B cell (primary cell): ENCODE results near the gene RAB27A. TPM values are rescaled to one million over a fixed set of nuclear protein-coding genes. Genes with fewer than 3 reads are reported as not detected.

Source experiments
- ATAC-seq: fragments of 200-7000 bp; cut with Tn5 transposase; one replicate; pipeline ENCODE4 v1.10.0; 2021; ENCODE audit warnings: low read depth, mild to moderate bottlenecking, moderate number of reproducible peaks, moderate library complexity
- CTCF ChIA-PET: fragments of 350-600 bp; sonication (Branson Sonifier 250); formaldehyde crosslinking; loops from one replicate; lab custom pipeline; 2021; ENCODE audit warnings: antibody characterized with exemption, inconsistent platforms; lab: Charles Lee
- POLR2A ChIA-PET: fragments of 350-600 bp; sonication (Branson Sonifier 250); formaldehyde crosslinking; loops from one replicate; lab custom pipeline; 2021; ENCODE audit warnings: antibody characterized with exemption; lab: Charles Lee
- DNase-seq: peaks from one replicate; pipeline ENCODE4 v3.0.0; 2013
- H2AFZ ChIP-seq: 2 replicates; pipeline ENCODE4 v1.6.1; 2012; ENCODE audit warnings: mild to moderate bottlenecking, low read depth, low read length; ENCODE audit not compliant: insufficient read depth, poor library complexity, severe bottlenecking
- H3K27ac ChIP-seq, 2 donors: 1 replicate in 1 of 2; 2 replicates in 1 of 2; pipeline ENCODE4 v1.5.1; 2012 to 2013; ENCODE audit warnings: low read length in 2 of 2, mild to moderate bottlenecking in 2 of 2, moderate library complexity in 1 of 2
- H3K27me3 ChIP-seq, 4 experiments: fragments of 200-600 bp in 1 of 4; sonication (generic) in 1 of 4; replicated peaks in 1 of 4; 1 replicate in 2 of 4; 2 replicates in 2 of 4; pipeline versions ENCODE4 v1.6.1 to v1.7.0; 2013 to 2016; ENCODE audit warnings: low read length in 3 of 4, mild to moderate bottlenecking in 2 of 4, mixed read lengths in 1 of 4, moderate library complexity in 1 of 4; ENCODE audit not compliant: insufficient read depth in 4 of 4, control insufficient read depth in 3 of 4; ENCODE audit errors: control extremely low read depth in 1 of 4
- H3K36me3 ChIP-seq, 2 experiments: replicated peaks in 1 of 2; 1 replicate in 1 of 2; 2 replicates in 1 of 2; pipeline versions ENCODE4 v1.6.1 to v1.7.1; 2013; ENCODE audit warnings: low read length in 1 of 2; ENCODE audit not compliant: insufficient read depth in 2 of 2, control insufficient read depth in 1 of 2; ENCODE audit errors: control extremely low read depth in 1 of 2, extremely low read depth in 1 of 2
- H3K4me1 ChIP-seq, 2 donors: fragments of 200-600 bp in 1 of 2; sonication (generic) in 1 of 2; 1 replicate in 1 of 2; 2 replicates in 1 of 2; pipeline versions ENCODE4 v1.5.1 to v1.6.1; 2013 to 2017; ENCODE audit warnings: low read length in 2 of 2; ENCODE audit not compliant: control insufficient read depth in 2 of 2, insufficient read depth in 2 of 2
- H3K4me2 ChIP-seq: replicated peaks from 2 replicates; pipeline ENCODE3; 2012; ENCODE audit warnings: mild to moderate bottlenecking, low read depth, low read length; ENCODE audit not compliant: poor library complexity, severe bottlenecking
- H3K4me3 ChIP-seq, 5 experiments: fragments of 200-600 bp in 1 of 5; sonication (generic) in 1 of 5; 1 replicate in 3 of 5; 2 replicates in 2 of 5; pipeline versions ENCODE4 v1.5.1 to v1.7.0; 2011 to 2016; ENCODE audit warnings: low read length in 4 of 5, mild to moderate bottlenecking in 4 of 5, low read depth in 2 of 5, control low read depth in 1 of 5, moderate library complexity in 1 of 5; ENCODE audit not compliant: insufficient read depth in 1 of 5; ENCODE audit errors: control extremely low read depth in 1 of 5, extremely low read depth in 1 of 5
- H3K79me2 ChIP-seq: fragments of 200-600 bp; sonication (generic); one replicate; pipeline ENCODE4 v1.6.0; 2016; ENCODE audit warnings: low read length; ENCODE audit not compliant: control insufficient read depth, insufficient read depth
- H3K9ac ChIP-seq: fragments of 200-600 bp; sonication (generic); 2 replicates; pipeline ENCODE4 v1.6.1; 2017; ENCODE audit warnings: mild to moderate bottlenecking, low read length, moderate library complexity
- H3K9me3 ChIP-seq, 3 donors: one replicate each; pipeline versions ENCODE4 v1.6.1 to v1.7.1; 2013; ENCODE audit warnings: low read length in 2 of 3; ENCODE audit not compliant: control insufficient read depth in 2 of 3, insufficient read depth in 1 of 3; ENCODE audit errors: control extremely low read depth in 1 of 3
- H4K20me1 ChIP-seq: 2 replicates; pipeline ENCODE4 v1.6.0; 2012; ENCODE audit warnings: mild to moderate bottlenecking, low read length; ENCODE audit not compliant: insufficient read depth, control insufficient read depth, poor library complexity, severe bottlenecking
- H3K27ac Mint-ChIP-seq: one replicate; pipeline ENCODE4 v1.8.0; 2021; ENCODE audit warnings: mixed read lengths
- H3K27me3 Mint-ChIP-seq: one replicate; pipeline ENCODE4 v1.8.0; 2021; ENCODE audit warnings: mixed read lengths
- H3K4me1 Mint-ChIP-seq: one replicate; pipeline ENCODE4 v1.8.0; 2021; ENCODE audit warnings: mixed read lengths
- H3K4me3 Mint-ChIP-seq: one replicate; pipeline ENCODE4 v1.8.0; 2021; ENCODE audit warnings: mixed read lengths
- H3K9me3 Mint-ChIP-seq: one replicate; pipeline ENCODE4 v1.8.0; 2022; ENCODE audit warnings: mixed read lengths; ENCODE audit not compliant: insufficient read depth
- CTCF ChIP-seq: fragments of 200-600 bp; IDR thresholded peaks from one replicate; pipeline ENCODE4 v1.8.0; 2022; ENCODE audit warnings: antibody characterized with exemption, mild to moderate bottlenecking
- EZH2 ChIP-seq: IDR thresholded peaks from 2 replicates; pipeline ENCODE4 v1.6.1; 2012; ENCODE audit warnings: borderline replicate concordance, low read depth, mild to moderate bottlenecking, moderate library complexity, low read length; ENCODE audit not compliant: insufficient read depth, poor library complexity, severe bottlenecking
- WGBS: methylation state at CpG from one replicate; pipeline ENCODE4 v1.1.5; 2013; ENCODE audit warnings: missing lambda C conversion rate; ENCODE audit not compliant: insufficient coverage; 5-methylcytosine and 5-hydroxymethylcytosine counted together
- intact Hi-C: fragments of 100-400 bp; cut with micrococcal nuclease; formaldehyde crosslinking; loops from one replicate; pipeline ENCODE4 v1.10.0; 2022
- polyA plus RNA-seq: library from polyadenylated mRNA; depleted of rRNA; stranded (reverse); fragments of >200 nt; gene quantifications from 2 replicates; pipeline ENCODE4 v1.2.3, GENCODE V29; 2012
- total RNA-seq, 2 donors: library from RNA; stranded (reverse); fragments of 120-200 nt in 1 of 2; gene quantifications; 1 replicate in 1 of 2; 2 replicates in 1 of 2; pipeline versions ENCODE4 v1.2.3 to v1.2.4, GENCODE V29; 2013 to 2022

RAB27A gene
- total and polyA plus RNA-seq, 2 donors (not counting 1 experiment from before 2014, with no cell fraction given), result 7.2 to 19.0 TPM

GRCh38 chr15:55254916-55255679 lies 34.5 kb downstream of the RAB27A start:
- ChIA-PET POLR2A (no interaction called here), CTCF (no interaction called here)
- H4K20me1 ChIP-seq, result no peaks in the 10 kb centered on the region
- Mint-ChIP-seq H3K9me3 (no peaks in the 10 kb centered on the region), H3K27ac (peak overlapping the region; percentile 84), H3K27me3 (no peaks in the 10 kb centered on the region), H3K4me3 (peak overlapping the region; percentile 88), H3K4me1 (peaks cover 63% of the 10 kb centered on the region)
- WGBS, result no CpG with 5 or more reads among the region's 4 CpGs
- intact Hi-C loops, result loop anchor here (1.0 to 5.0 kb wide), 2 partner anchors 33 to 35 kb away; no protein-coding TSS in a partner anchor
- H3K27me3 ChIP-seq, result no peaks in the 10 kb centered on the region
- H3K79me2 ChIP-seq, result peaks cover 62% of the 10 kb centered on the region
- peaks cover 51 to 54% of the 10 kb centered on the region in 2 donors for H3K4me1 ChIP-seq
- no peak for TF ChIP-seq CTCF
- TF ChIP-seq EZH2, result no peak
- peak overlapping the region in 4 of 5 experiments; percentile 30 to 68 (median 52) for H3K4me3 ChIP-seq
- DNase-seq (peak; percentile 52), ATAC-seq (peak; percentile 45)
- peak overlapping the region; percentile 67 for H2AFZ ChIP-seq
- H3K9me3 ChIP-seq, result peaks cover 0 to 3% (median 0%) of the 10 kb centered on the region in 3 donors
- H3K36me3 ChIP-seq, result no peaks in the 10 kb centered on the region
- H3K4me2 ChIP-seq, result peak overlapping the region; percentile 75
- peak overlapping the region; percentile 54 to 74 for H3K27ac ChIP-seq
- peak overlapping the region; percentile 69 for H3K9ac ChIP-seq

- H2AFZ ChIP-seq, result no peak overlapping the region
- TF ChIP-seq CTCF (no peak), EZH2 (no peak)
- POLR2A ChIA-PET, result no interaction called here
Measured at GRCh38 chr15:55253580-55253979, 36.0 kb downstream of the RAB27A start.

More at GRCh38 chr15:55253580-55253979, 36.0 kb downstream of the RAB27A start:
- H3K27me3 ChIP-seq, result no peaks in the 10 kb centered on the region
- ATAC-seq, result no peak
- CTCF ChIA-PET, result interaction anchor here (1.0 kb wide), 1 partner anchor 16 kb away, joined by 4 read pairs; no protein-coding TSS in a partner anchor
- Mint-ChIP-seq H3K4me3 (no peak overlapping the region), H3K27ac (no peak overlapping the region), H3K27me3 (no peaks in the 10 kb centered on the region), H3K9me3 (no peaks in the 10 kb centered on the region), H3K4me1 (peaks cover 62% of the 10 kb centered on the region)
- intact Hi-C loops, result no loop called here
- no peak overlapping the region for H3K9ac ChIP-seq
- no peaks in the 10 kb centered on the region for H3K9me3 ChIP-seq
- no peak for DNase-seq
- peaks cover 0 to 2% of the 10 kb centered on the region in 2 experiments for H3K36me3 ChIP-seq
- no peak overlapping the region for H3K27ac ChIP-seq
- no CpG with 5 or more reads among the region's 3 CpGs for WGBS
- H4K20me1 ChIP-seq, result no peaks in the 10 kb centered on the region
- H3K4me2 ChIP-seq, result no peak overlapping the region
- H3K4me3 ChIP-seq, result no peak overlapping the region
- H3K4me1 ChIP-seq, result peaks cover 48 to 51% of the 10 kb centered on the region in 2 donors
- H3K79me2 ChIP-seq, result peaks cover 75% of the 10 kb centered on the region
